Naive thymus-derived CD4-positive, alpha-beta T cell (primary cell): ENCODE results near the gene C11orf21. TPM values are rescaled to one million over a fixed set of nuclear protein-coding genes. Genes with fewer than 3 reads are reported as not detected.

ENCODE experiments used
- ATAC-seq: fragments of 150-1000 bp; cut with Tn5 transposase; 2 replicates; pipeline ENCODE4 v1.10.0; 2021; ENCODE audit warnings: mild to moderate bottlenecking, moderate library complexity
- CTCF ChIA-PET: fragments of 350-600 bp; sonication (Branson Sonifier 250); formaldehyde crosslinking; loops from one replicate; lab custom pipeline; 2021; ENCODE audit warnings: antibody characterized with exemption; lab: Charles Lee
- POLR2A ChIA-PET: fragments of 350-600 bp; sonication (Branson Sonifier 250); formaldehyde crosslinking; loops from one replicate; lab custom pipeline; 2021; ENCODE audit warnings: antibody characterized with exemption, inconsistent platforms; lab: Charles Lee
- DNase-seq, 9 donors: peaks; one replicate each; pipeline versions ENCODE4 v3.0.0 to v3.0.0-alpha.2; 2020 to 2022; ENCODE audit warnings: mixed read lengths in 1 of 9
- H3K27ac ChIP-seq: one replicate; pipeline ENCODE4 v1.7.0; 2013; ENCODE audit warnings: mild to moderate bottlenecking, low read depth, low read length, moderate library complexity
- H3K27me3 ChIP-seq, 2 donors: one replicate each; pipeline ENCODE4 v1.7.0; 2013; ENCODE audit warnings: low read length in 2 of 2, mild to moderate bottlenecking in 2 of 2, moderate library complexity in 2 of 2; ENCODE audit not compliant: control insufficient read depth in 2 of 2, insufficient read depth in 2 of 2
- H3K36me3 ChIP-seq, 3 experiments: 1 replicate in 2 of 3; 2 replicates in 1 of 3; pipeline ENCODE4 v1.7.0; 2013; ENCODE audit warnings: low read length in 3 of 3, mild to moderate bottlenecking in 3 of 3, moderate library complexity in 1 of 3; ENCODE audit not compliant: insufficient read depth in 3 of 3, control insufficient read depth in 2 of 3
- H3K4me1 ChIP-seq, 2 donors: one replicate each; pipeline ENCODE4 v1.7.0; 2013; ENCODE audit warnings: low read length in 2 of 2, mild to moderate bottlenecking in 2 of 2, moderate library complexity in 1 of 2; ENCODE audit not compliant: control insufficient read depth in 2 of 2, insufficient read depth in 2 of 2
- H3K4me3 ChIP-seq: 2 replicates; pipeline ENCODE4 v1.7.0; 2013; ENCODE audit warnings: mild to moderate bottlenecking, low read length
- H3K9me3 ChIP-seq, 3 experiments: 1 replicate in 2 of 3; 2 replicates in 1 of 3; pipeline ENCODE4 v1.7.0; 2013; ENCODE audit warnings: low read length in 3 of 3; ENCODE audit not compliant: control insufficient read depth in 2 of 3
- H3K27ac Mint-ChIP-seq, 9 donors: one replicate each; pipeline ENCODE4 v1.8.0; 2020 to 2022; ENCODE audit warnings: mixed read lengths in 9 of 9, mild to moderate bottlenecking in 8 of 9, moderate library complexity in 5 of 9, inconsistent platforms in 2 of 9
- H3K27me3 Mint-ChIP-seq, 5 donors: one replicate each; pipeline ENCODE4 v1.8.0; 2021 to 2022; ENCODE audit warnings: mixed read lengths in 5 of 5, mild to moderate bottlenecking in 1 of 5
- H3K36me3 Mint-ChIP-seq, 5 donors: one replicate each; pipeline ENCODE4 v1.8.0; 2020 to 2022; ENCODE audit warnings: mixed read lengths in 5 of 5, mild to moderate bottlenecking in 3 of 5, inconsistent platforms in 1 of 5
- H3K4me1 Mint-ChIP-seq, 7 donors: one replicate each; pipeline ENCODE4 v1.8.0; 2020 to 2022; ENCODE audit warnings: mixed read lengths in 7 of 7, mild to moderate bottlenecking in 3 of 7, inconsistent platforms in 1 of 7
- H3K4me3 Mint-ChIP-seq, 10 donors: one replicate each; pipeline ENCODE4 v1.8.0; 2020 to 2022; ENCODE audit warnings: mild to moderate bottlenecking in 10 of 10, mixed read lengths in 10 of 10, moderate library complexity in 6 of 10, inconsistent platforms in 2 of 10
- H3K9me3 Mint-ChIP-seq, 11 donors: one replicate each; pipeline ENCODE4 v1.8.0; 2020 to 2022; ENCODE audit warnings: mixed read lengths in 11 of 11, mild to moderate bottlenecking in 4 of 11, inconsistent platforms in 1 of 11, moderate library complexity in 1 of 11
- intact Hi-C, 2 donors: fragments of 100-400 bp; cut with micrococcal nuclease; formaldehyde crosslinking; loops; one replicate each; pipeline ENCODE4 v1.15.1; 2023
- polyA plus RNA-seq, 2 donors: library from polyadenylated mRNA; unstranded; fragments of 300-500 nt; fragmentation: Illumina TruSeq; gene quantifications; one replicate each; pipeline ENCODE4 v1.2.3, GENCODE V29; 2021
- total RNA-seq, 6 experiments: library from RNA in 5 of 6; stranded (reverse) in 5 of 6; gene quantifications; 1 replicate in 5 of 6; 2 replicates in 1 of 6; pipeline ENCODE4 v1.2.3 and lab custom pipeline; 2021 to 2026

Gene C11orf21
- total and polyA plus RNA-seq, 7 experiments from 2014 or later: 10.7 to 153 (median 82.5) TPM

DNA sequence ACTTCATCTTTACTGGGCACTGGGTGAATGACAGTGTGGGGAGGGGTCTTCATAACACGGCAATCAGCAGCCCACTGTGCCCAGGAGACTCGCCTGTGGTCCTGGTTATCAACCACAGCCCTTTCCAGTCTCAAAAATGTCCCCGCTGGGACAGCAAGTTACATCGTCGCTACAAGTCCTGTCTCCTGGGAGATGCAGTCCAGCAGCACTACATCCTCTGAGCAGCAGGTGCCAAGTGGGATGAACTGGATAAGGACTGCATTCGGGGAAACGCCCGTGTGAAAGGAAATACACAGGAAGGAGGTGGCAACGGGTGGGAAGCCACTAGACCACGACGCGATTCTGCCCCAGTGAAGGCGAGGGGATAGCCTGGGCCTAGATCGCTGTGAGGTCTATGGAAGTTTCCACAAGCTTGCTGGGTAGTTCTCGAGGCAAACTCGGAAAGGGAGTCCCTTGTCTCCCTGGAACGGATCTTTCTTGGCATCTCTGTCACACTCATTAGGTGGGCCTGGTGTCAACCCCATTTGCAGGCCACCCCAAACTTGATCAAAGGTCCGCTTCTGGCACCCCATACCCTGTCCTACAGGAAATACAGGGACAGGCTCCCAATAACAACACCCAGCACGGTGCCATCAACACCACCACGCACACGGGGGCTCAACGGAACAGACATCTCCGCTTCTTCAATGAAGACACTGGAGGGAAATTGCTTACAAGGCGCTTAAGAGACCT is 35.7 kb downstream of the C11orf21 start:
- H3K27ac Mint-ChIP-seq: peak overlapping the region in 5 of 9 donors; percentile 38 to 80 (median 48)
- ChIA-PET POLR2A (no interaction called here), CTCF (no interaction called here)
- peak overlapping the region; percentile 39 to 75 (median 61) for H3K4me3 Mint-ChIP-seq
- intact Hi-C loops: no loop called here
- Histone ChIP-seq H3K27ac (no peak overlapping the region), H3K9me3 (no peaks in the 10 kb centered on the region), H3K27me3 (no peaks in the 10 kb centered on the region), H3K4me3 (peak overlapping the region; percentile 25), H3K36me3 (no peaks in the 10 kb centered on the region), H3K4me1 (peaks cover 18 to 20% of the 10 kb centered on the region in 2 donors)
- H3K27me3 Mint-ChIP-seq: peaks cover 0 to 17% (median 8%) of the 10 kb centered on the region in 5 donors
- DNase-seq (no peak), ATAC-seq (no peak)
- no peaks in the 10 kb centered on the region for H3K9me3 Mint-ChIP-seq
- H3K36me3 Mint-ChIP-seq: no peaks in the 10 kb centered on the region
- peaks cover 15 to 24% (median 22%) of the 10 kb centered on the region in 7 donors for H3K4me1 Mint-ChIP-seq

DNA sequence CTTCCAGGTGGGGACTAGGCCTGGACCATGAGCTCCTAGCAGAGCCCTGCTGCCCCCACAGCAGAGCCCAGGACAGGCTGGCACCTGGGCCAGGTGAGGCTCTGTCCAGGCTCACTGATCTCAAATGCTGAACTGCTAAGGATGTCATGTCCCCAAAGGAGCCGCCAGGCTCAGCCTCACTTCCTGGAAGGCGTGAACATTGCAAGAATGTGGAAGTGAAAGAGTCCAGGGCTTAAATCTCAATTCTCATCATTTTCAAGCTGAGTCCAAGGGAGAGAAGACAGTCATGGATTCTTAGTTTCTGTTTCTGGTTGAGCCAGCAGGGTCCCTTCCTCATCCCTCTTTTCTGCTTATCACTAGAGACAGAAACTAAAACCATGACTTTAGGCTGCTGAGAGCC is 36.3 kb downstream of the C11orf21 start:
- no peaks in the 10 kb centered on the region for H3K27me3 ChIP-seq
- H3K4me3 Mint-ChIP-seq: peak overlapping the region; percentile 23 to 75 (median 60)
- H3K27ac Mint-ChIP-seq: peak overlapping the region in 4 of 9 donors; percentile 38 to 80 (median 46)
- H3K9me3 ChIP-seq: no peaks in the 10 kb centered on the region
- POLR2A ChIA-PET: no interaction called here
- H3K36me3 Mint-ChIP-seq: no peaks in the 10 kb centered on the region
- peaks cover 15 to 23% (median 21%) of the 10 kb centered on the region in 7 donors for H3K4me1 Mint-ChIP-seq
- DNase-seq: peak in 1 of 9 donors; percentile 26
- peak overlapping the region; percentile 25 for H3K4me3 ChIP-seq
- H3K27me3 Mint-ChIP-seq: peaks cover 0 to 13% (median 8%) of the 10 kb centered on the region in 5 donors
- peaks cover 18 to 20% of the 10 kb centered on the region in 2 donors for H3K4me1 ChIP-seq
- intact Hi-C loops: no loop called here
- peak; percentile 63 for ATAC-seq
- CTCF ChIA-PET: no interaction called here
- H3K9me3 Mint-ChIP-seq: no peaks in the 10 kb centered on the region
- no peak overlapping the region for H3K27ac ChIP-seq
- H3K36me3 ChIP-seq: no peaks in the 10 kb centered on the region

DNA sequence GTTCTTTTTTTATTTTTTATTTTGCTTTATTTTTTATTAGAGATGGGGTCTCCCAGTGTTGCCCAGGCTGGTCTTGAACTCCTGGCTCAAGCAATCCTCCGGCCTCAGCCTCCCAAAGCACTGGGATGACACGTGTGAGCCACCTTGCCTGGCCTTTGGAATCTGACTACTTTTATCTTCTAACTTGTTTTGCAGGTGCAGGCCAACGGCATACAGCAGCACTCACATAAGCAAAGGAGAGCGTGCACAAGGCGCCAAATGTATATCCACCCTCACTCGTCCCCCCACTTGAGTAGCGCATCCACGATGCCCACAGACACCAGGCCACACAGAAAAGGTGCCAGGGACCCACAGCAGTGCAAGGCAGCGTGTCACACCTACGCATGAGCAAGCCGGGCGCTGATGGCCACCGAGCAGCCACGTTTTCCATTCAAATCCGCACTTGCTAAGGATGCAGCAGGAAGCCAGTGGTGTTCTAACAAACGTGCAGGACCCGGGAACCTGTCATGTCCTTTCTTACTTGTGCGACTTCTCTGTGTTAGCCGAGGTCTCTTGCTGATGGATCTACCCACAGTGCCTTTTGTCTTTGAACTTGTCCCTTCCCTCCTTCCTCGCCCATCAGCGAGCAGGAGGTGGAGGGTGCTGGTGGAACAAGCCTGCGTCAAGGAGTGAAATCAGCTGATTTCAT is 37.2 kb downstream of the C11orf21 start:
- DNase-seq (no peak), ATAC-seq (no peak)
- intact Hi-C loops: no loop called here
- no peaks in the 10 kb centered on the region for H3K36me3 ChIP-seq
- Mint-ChIP-seq H3K27ac (no peak overlapping the region), H3K4me3 (no peak overlapping the region), H3K27me3 (peaks cover 0 to 12% (median 8%) of the 10 kb centered on the region in 5 donors), H3K9me3 (no peaks in the 10 kb centered on the region), H3K4me1 (peaks cover 15 to 23% (median 21%) of the 10 kb centered on the region in 7 donors), H3K36me3 (no peaks in the 10 kb centered on the region)
- no peak overlapping the region for H3K4me3 ChIP-seq
- H3K4me1 ChIP-seq: peaks cover 18 to 20% of the 10 kb centered on the region in 2 donors
- no peak overlapping the region for H3K27ac ChIP-seq
- CTCF ChIA-PET: no interaction called here
- H3K9me3 ChIP-seq: no peaks in the 10 kb centered on the region
- H3K27me3 ChIP-seq: no peaks in the 10 kb centered on the region
- POLR2A ChIA-PET: no interaction called here

DNA sequence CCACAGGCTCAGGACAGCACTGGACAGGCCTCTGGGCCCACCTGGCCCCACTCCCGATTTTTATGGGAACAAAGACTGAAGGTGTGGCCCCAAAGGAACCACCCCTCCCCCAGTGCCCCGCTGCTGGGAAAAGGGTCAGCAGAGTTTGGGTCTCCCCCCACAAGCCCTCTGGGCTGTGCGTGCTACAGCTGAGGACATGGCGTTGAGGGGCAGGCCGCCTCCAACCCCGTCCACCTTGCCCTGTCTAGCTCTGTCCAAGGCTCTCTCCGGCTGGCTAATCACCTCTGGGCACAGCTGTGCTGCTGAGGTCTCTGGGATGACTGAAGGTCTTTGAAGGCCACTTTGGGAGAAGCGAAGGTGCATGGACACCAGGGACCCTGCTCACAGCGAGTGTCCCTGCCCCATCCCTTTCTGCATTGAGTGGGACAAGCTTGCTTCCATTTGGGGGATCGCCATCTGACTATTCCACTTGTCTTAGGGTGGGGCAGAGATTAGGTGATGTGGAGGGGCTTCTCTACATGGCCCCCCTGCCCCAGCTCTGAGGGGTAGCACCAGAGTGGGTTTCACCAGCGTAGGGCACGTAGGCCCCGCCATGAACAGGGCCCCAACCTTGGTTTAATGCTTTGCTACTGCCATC is 37.9 kb downstream of the C11orf21 start:
- POLR2A ChIA-PET: no interaction called here

DNA sequence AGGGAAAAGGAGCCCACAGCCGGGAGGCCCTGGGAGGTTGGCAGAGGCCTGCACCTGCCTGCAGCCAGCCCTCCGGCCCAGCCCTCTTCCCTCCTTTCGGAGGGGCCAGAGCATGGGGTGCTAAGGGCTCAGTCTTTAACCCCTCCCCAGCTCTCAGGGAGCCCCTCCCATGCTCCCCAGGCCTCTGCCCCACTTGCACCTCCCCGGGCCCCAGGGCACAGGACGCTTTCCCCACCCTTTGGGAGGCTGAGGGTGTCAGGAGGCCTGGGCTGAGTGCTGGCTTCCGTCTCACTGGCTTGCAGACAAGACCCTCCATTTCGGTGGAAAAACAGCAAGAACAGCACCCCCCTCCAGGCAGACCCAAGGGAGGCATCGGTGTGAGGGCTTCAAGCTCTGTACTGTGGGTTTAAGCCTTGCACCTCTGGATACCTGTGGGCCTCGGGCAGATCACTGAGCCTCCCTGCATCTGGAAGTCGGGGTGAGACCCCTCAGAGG is 38.6 kb downstream of the C11orf21 start:
- Histone ChIP-seq H3K27me3 (no peaks in the 10 kb centered on the region), H3K36me3 (no peaks in the 10 kb centered on the region), H3K9me3 (no peaks in the 10 kb centered on the region), H3K4me1 (peaks cover 13 to 20% of the 10 kb centered on the region in 2 donors), H3K27ac (no peak overlapping the region), H3K4me3 (no peak overlapping the region)
- ChIA-PET POLR2A (no interaction called here), CTCF (no interaction called here)
- Mint-ChIP-seq H3K36me3 (no peaks in the 10 kb centered on the region), H3K27ac (no peak overlapping the region), H3K4me3 (no peak overlapping the region), H3K4me1 (peaks cover 15 to 18% (median 17%) of the 10 kb centered on the region in 7 donors), H3K9me3 (no peaks in the 10 kb centered on the region), H3K27me3 (peaks cover 0 to 4% (median 3%) of the 10 kb centered on the region in 5 donors)
- DNase-seq: no peak
- ATAC-seq: no peak
- intact Hi-C loops: no loop called here

More for the DNA sequence above, 37.9 kb downstream of the C11orf21 start:
- H3K4me3 Mint-ChIP-seq: no peak overlapping the region
- no peak overlapping the region for H3K27ac Mint-ChIP-seq
- no peak overlapping the region for H3K27ac ChIP-seq
- H3K27me3 Mint-ChIP-seq: peaks cover 0 to 10% (median 8%) of the 10 kb centered on the region in 5 donors
- intact Hi-C loops: no loop called here
- DNase-seq: no peak
- H3K4me1 ChIP-seq: peaks cover 18 to 20% of the 10 kb centered on the region in 2 donors
- H3K36me3 ChIP-seq: no peaks in the 10 kb centered on the region
- CTCF ChIA-PET: no interaction called here
- no peaks in the 10 kb centered on the region for H3K36me3 Mint-ChIP-seq
- no peaks in the 10 kb centered on the region for H3K9me3 Mint-ChIP-seq
- H3K27me3 ChIP-seq: no peaks in the 10 kb centered on the region
- H3K4me1 Mint-ChIP-seq: peaks cover 15 to 23% (median 21%) of the 10 kb centered on the region in 7 donors
- no peaks in the 10 kb centered on the region for H3K9me3 ChIP-seq
- ATAC-seq: no peak
- no peak overlapping the region for H3K4me3 ChIP-seq

DNA sequence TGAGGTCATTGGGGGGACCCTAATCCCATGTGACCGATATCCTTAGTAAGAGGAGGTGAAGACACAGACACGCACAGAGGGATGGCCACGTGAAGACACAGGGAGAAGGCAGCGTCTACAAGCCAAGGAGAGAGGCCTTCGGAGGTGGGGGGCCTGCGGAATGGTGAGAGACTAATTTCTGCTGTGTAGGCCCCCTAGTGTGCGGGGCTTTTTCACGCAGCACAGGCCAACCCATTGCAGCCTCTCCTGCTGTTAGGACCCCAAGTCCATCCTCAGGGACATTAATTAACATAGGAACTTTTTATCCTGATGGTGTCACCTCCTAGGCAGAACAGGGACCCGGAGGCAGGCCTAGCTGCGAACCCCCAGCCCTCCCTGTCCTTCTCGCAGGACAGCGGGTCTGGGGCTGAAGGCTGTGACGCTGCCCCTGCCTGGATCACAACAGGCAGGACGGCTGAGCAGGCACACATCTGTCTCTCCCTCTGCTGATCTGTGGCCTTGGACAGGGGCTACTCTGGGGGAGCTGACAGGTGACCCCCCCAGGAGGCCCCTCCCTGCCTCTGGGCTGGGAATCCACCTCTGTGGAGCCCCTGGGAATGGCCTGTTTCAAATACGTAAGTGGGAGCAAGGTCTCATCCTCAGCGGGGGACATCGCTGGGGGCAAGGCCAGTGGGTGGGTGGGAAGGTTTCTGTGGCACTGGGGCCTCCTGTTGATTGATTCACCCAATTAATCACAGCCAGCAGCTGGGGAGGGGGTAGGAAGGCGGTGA is 39.2 kb downstream of the C11orf21 start:
- Mint-ChIP-seq H3K4me3 (no peak overlapping the region), H3K9me3 (no peaks in the 10 kb centered on the region), H3K36me3 (no peaks in the 10 kb centered on the region), H3K27me3 (no peaks in the 10 kb centered on the region), H3K4me1 (peaks cover 15 to 18% (median 16%) of the 10 kb centered on the region in 7 donors), H3K27ac (no peak overlapping the region)
- no peak overlapping the region for H3K27ac ChIP-seq
- ChIA-PET POLR2A (no interaction called here), CTCF (no interaction called here)
- peaks cover 13 to 20% of the 10 kb centered on the region in 2 donors for H3K4me1 ChIP-seq
- H3K9me3 ChIP-seq: no peaks in the 10 kb centered on the region
- no peak overlapping the region for H3K4me3 ChIP-seq
- no peaks in the 10 kb centered on the region for H3K27me3 ChIP-seq
- DNase-seq: no peak
- intact Hi-C loops: no loop called here
- no peak for ATAC-seq
- no peaks in the 10 kb centered on the region for H3K36me3 ChIP-seq
